Neural progenitor cell (in vitro differentiated cells): Measurements from ENCODE around the gene IL5RA. TPM values are rescaled to one million over a fixed set of nuclear protein-coding genes. Genes with fewer than 3 reads are reported as not detected.

Experiments
- DNase-seq: peaks from one replicate; pipeline ENCODE4 v3.0.0-alpha.2; 2016; ENCODE audit warnings: low spot score
- H2AFZ ChIP-seq: fragments of 200-600 bp; sonication (generic); replicated peaks from 2 replicates; pipeline ENCODE4 v1.6.1; 2016; ENCODE audit warnings: antibody characterized with exemption
- H3F3A ChIP-seq: fragments of 200-600 bp; sonication (generic); 2 replicates; pipeline ENCODE4 v1.6.1; 2016; ENCODE audit warnings: antibody characterized with exemption, low read depth
- H3K27ac ChIP-seq: fragments of 200-600 bp; sonication (generic); 2 replicates; pipeline ENCODE4 v1.5.1; 2016; ENCODE audit warnings: mild to moderate bottlenecking
- H3K27me3 ChIP-seq: fragments of 200-600 bp; sonication (generic); 2 replicates; pipeline ENCODE4 v1.6.1; 2016; ENCODE audit warnings: mild to moderate bottlenecking, moderate library complexity
- H3K36me3 ChIP-seq: fragments of 200-600 bp; sonication (generic); 2 replicates; pipeline ENCODE4 v1.5.1; 2016
- H3K4me1 ChIP-seq: fragments of 200-600 bp; sonication (generic); 2 replicates; pipeline ENCODE4 v1.6.1; 2016; ENCODE audit warnings: mixed run types
- H3K4me2 ChIP-seq: fragments of 200-600 bp; sonication (generic); 2 replicates; pipeline ENCODE4 v1.6.1; 2016
- H3K4me3 ChIP-seq: fragments of 200-600 bp; sonication (generic); 2 replicates; pipeline ENCODE4 v1.5.1; 2016
- H3K79me2 ChIP-seq: fragments of 200-600 bp; sonication (generic); 2 replicates; pipeline ENCODE4 v1.6.1; 2016; ENCODE audit warnings: low read depth
- H3K9ac ChIP-seq: fragments of 200-600 bp; sonication (generic); 2 replicates; pipeline ENCODE4 v1.6.1; 2016
- H3K9me3 ChIP-seq: fragments of 200-600 bp; sonication (generic); 2 replicates; pipeline ENCODE4 v1.5.1; 2016; ENCODE audit warnings: low read depth
- H4K20me1 ChIP-seq: fragments of 200-600 bp; sonication (generic); 2 replicates; pipeline ENCODE4 v1.6.1; 2016; ENCODE audit warnings: low read depth
- H3K27ac Mint-ChIP-seq: 3 replicates; pipeline ENCODE4 v1.8.0; 2021; ENCODE audit warnings: mixed read lengths
- H3K27me3 Mint-ChIP-seq: 2 replicates; pipeline ENCODE4 v1.8.0; 2022; ENCODE audit warnings: low read depth, mild to moderate bottlenecking, inconsistent platforms, moderate library complexity, mixed read lengths; ENCODE audit not compliant: insufficient read depth
- H3K36me3 Mint-ChIP-seq: 3 replicates; pipeline ENCODE4 v1.8.0; 2021; ENCODE audit warnings: mixed read lengths
- H3K4me1 Mint-ChIP-seq: 3 replicates; pipeline ENCODE4 v1.8.0; 2021; ENCODE audit warnings: mixed read lengths
- H3K4me3 Mint-ChIP-seq: 3 replicates; pipeline ENCODE4 v1.8.0; 2021; ENCODE audit warnings: mild to moderate bottlenecking, moderate library complexity, mixed read lengths
- H3K9me3 Mint-ChIP-seq: 3 replicates; pipeline ENCODE4 v1.8.0; 2020; ENCODE audit warnings: mixed read lengths
- CTCF ChIP-seq: fragments of 200-600 bp; sonication (generic); IDR thresholded peaks from 2 replicates; pipeline ENCODE4 v1.5.1; 2017; ENCODE audit warnings: antibody characterized with exemption, mild to moderate bottlenecking
- EZH2 ChIP-seq: fragments of 200-600 bp; sonication (generic); IDR thresholded peaks from 2 replicates; pipeline ENCODE4 v1.6.1; 2017; ENCODE audit warnings: antibody characterized with exemption, mild to moderate bottlenecking, moderate library complexity
- EZH2phosphoT487 ChIP-seq: fragments of 200-600 bp; sonication (generic); IDR thresholded peaks from 2 replicates; pipeline ENCODE4 v1.6.1; 2017; ENCODE audit warnings: antibody characterized with exemption
- total RNA-seq: library from RNA; depleted of rRNA; stranded (reverse); fragments of >200 nt; gene quantifications from 2 replicates; pipeline ENCODE4 v1.2.3, GENCODE V29; 2015; ENCODE audit warnings: low replicate concordance

IL5RA gene
- total RNA-seq, 1 donor from 2014 or later: not detected

DNA sequence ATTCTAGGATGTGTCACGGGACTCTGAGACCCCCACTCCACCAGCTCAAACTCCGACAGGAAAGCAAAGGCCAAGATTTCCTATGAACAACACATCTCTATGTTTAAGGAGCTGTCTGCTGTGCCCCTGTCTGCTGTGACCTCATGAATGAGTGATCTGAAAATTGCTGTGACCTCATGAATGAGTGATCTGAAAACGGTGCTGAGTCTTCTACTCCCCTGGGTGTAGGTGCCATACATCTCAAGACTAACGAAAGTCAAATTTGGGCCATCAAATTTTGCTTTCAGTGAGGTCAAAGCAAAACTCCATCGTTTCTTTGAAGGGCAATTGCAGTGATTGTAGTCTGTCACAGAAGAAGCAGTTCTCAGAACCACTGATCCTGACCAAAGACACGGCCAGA lies 24.4 kb downstream of the IL5RA start:
- DNase-seq: no peak
- Histone ChIP-seq H4K20me1 (no peaks in the 10 kb centered on the region), H3K27me3 (peaks cover 5% of the 10 kb centered on the region), H3K9me3 (no peaks in the 10 kb centered on the region), H3K4me2 (no peak overlapping the region), H3K9ac (no peak overlapping the region), H3K4me3 (no peak overlapping the region), H3F3A (peaks cover 13% of the 10 kb centered on the region), H3K36me3 (no peaks in the 10 kb centered on the region), H3K27ac (no peak overlapping the region), H2AFZ (no peak overlapping the region), H3K4me1 (peaks cover 11% of the 10 kb centered on the region), H3K79me2 (no peaks in the 10 kb centered on the region)
- Mint-ChIP-seq H3K27ac (no peak overlapping the region), H3K4me1 (peaks cover 12% of the 10 kb centered on the region), H3K36me3 (no peaks in the 10 kb centered on the region), H3K9me3 (no peaks in the 10 kb centered on the region), H3K4me3 (no peak overlapping the region), H3K27me3 (no peaks in the 10 kb centered on the region)
- no peak for TF ChIP-seq CTCF

DNA sequence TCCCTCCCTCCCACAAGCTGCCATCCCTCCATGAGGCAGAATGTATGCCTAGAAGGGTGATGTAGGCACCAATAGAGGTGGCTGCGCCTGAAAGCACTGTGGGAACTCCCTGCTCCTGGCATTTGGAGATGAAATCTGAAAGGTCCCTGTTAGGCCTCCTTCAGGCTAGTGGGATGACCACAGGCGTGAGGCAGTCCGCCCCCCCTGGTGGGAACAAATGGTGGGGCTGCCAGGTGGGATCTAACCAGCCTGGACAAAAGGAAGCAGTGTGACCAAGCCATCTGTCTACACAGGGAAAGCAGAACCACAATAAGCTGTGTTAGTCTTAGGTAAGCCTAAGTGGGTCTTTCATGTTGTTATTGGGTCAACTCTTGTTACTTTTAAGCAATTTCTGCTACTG lies 25.3 kb downstream of the IL5RA start:
- Mint-ChIP-seq H3K9me3 (no peaks in the 10 kb centered on the region), H3K4me3 (no peak overlapping the region), H3K27ac (no peak overlapping the region), H3K36me3 (no peaks in the 10 kb centered on the region), H3K4me1 (peaks cover 20% of the 10 kb centered on the region), H3K27me3 (no peaks in the 10 kb centered on the region)
- H3K4me3 ChIP-seq: no peak overlapping the region
- peaks cover 5% of the 10 kb centered on the region for H3K27me3 ChIP-seq
- H3K79me2 ChIP-seq: no peaks in the 10 kb centered on the region
- H3F3A ChIP-seq: peaks cover 16% of the 10 kb centered on the region
- TF ChIP-seq EZH2 (no peak), CTCF (no peak), EZH2phosphoT487 (no peak)
- H3K4me2 ChIP-seq: no peak overlapping the region
- H3K27ac ChIP-seq: no peak overlapping the region
- no peaks in the 10 kb centered on the region for H4K20me1 ChIP-seq
- peaks cover 19% of the 10 kb centered on the region for H3K4me1 ChIP-seq
- DNase-seq: no peak
- H3K9me3 ChIP-seq: no peaks in the 10 kb centered on the region
- no peak overlapping the region for H3K9ac ChIP-seq
- no peaks in the 10 kb centered on the region for H3K36me3 ChIP-seq
- no peak overlapping the region for H2AFZ ChIP-seq

- peaks cover 5% of the 10 kb centered on the region for H3K27me3 Mint-ChIP-seq
- peaks cover 5% of the 10 kb centered on the region for H3K27me3 ChIP-seq
- no peaks in the 10 kb centered on the region for H3K36me3 ChIP-seq
- H3K9ac ChIP-seq: no peak overlapping the region
- no peak overlapping the region for H2AFZ ChIP-seq
- no peaks in the 10 kb centered on the region for H3K9me3 Mint-ChIP-seq
- no peak for DNase-seq
- no peaks in the 10 kb centered on the region for H4K20me1 ChIP-seq
- H3K4me3 Mint-ChIP-seq: no peak overlapping the region
- H3K9me3 ChIP-seq: no peaks in the 10 kb centered on the region
- peaks cover 21% of the 10 kb centered on the region for H3K4me1 ChIP-seq
- no peak overlapping the region for H3K4me2 ChIP-seq
- H3K4me3 ChIP-seq: no peak overlapping the region
- H3F3A ChIP-seq: peaks cover 16% of the 10 kb centered on the region
- no peak overlapping the region for H3K27ac Mint-ChIP-seq
- no peaks in the 10 kb centered on the region for H3K79me2 ChIP-seq
- H3K4me1 Mint-ChIP-seq: peaks cover 26% of the 10 kb centered on the region
- H3K27ac ChIP-seq: no peak overlapping the region
- TF ChIP-seq CTCF (no peak), EZH2phosphoT487 (no peak), EZH2 (no peak)
- H3K36me3 Mint-ChIP-seq: no peaks in the 10 kb centered on the region
Observed at GRCh38 chr3:3082234-3082924, 27.8 kb downstream of the IL5RA start.
